Mesenchymal stem cell (in vitro differentiated cells and primary cell): Measurements from ENCODE around the gene XPO6.

ENCODE experiments used
- DNase-seq: peaks from one replicate; pipeline ENCODE4 v3.0.0-alpha.2; 2013
- H2AFZ ChIP-seq: one replicate; pipeline ENCODE4 v1.6.1; 2013; ENCODE audit warnings: low read depth, mild to moderate bottlenecking, control low read depth, inconsistent platforms, low read length, moderate library complexity
- H2AK5ac ChIP-seq: 2 replicates; pipeline ENCODE4 v1.6.1; 2013; ENCODE audit warnings: low read length, moderate library complexity, mild to moderate bottlenecking, inconsistent platforms; ENCODE audit not compliant: severe bottlenecking
- H2BK120ac ChIP-seq: one replicate; pipeline ENCODE4 v1.6.1; 2013; ENCODE audit warnings: low read depth, mild to moderate bottlenecking, inconsistent platforms, low read length, moderate library complexity
- H2BK12ac ChIP-seq, 2 experiments: one replicate each; pipeline ENCODE4 v1.6.1; 2013; ENCODE audit warnings: inconsistent platforms in 2 of 2, low read length in 2 of 2, mild to moderate bottlenecking in 2 of 2, moderate library complexity in 2 of 2, control low read depth in 1 of 2
- H2BK15ac ChIP-seq: one replicate; pipeline ENCODE4 v1.6.1; 2013; ENCODE audit warnings: mild to moderate bottlenecking, low read depth, inconsistent platforms; ENCODE audit not compliant: poor library complexity, severe bottlenecking
- H2BK5ac ChIP-seq: 2 replicates; pipeline ENCODE4 v1.6.1; 2013; ENCODE audit warnings: low read depth, mild to moderate bottlenecking, low read length, control low read depth, inconsistent platforms; ENCODE audit not compliant: poor library complexity, severe bottlenecking
- H3K14ac ChIP-seq, 2 experiments: one replicate each; pipeline ENCODE4 v1.6.1; 2013; ENCODE audit warnings: inconsistent platforms in 2 of 2, low read length in 2 of 2, control low read depth in 1 of 2, mild to moderate bottlenecking in 1 of 2, moderate library complexity in 1 of 2
- H3K18ac ChIP-seq, 2 experiments: one replicate each; pipeline ENCODE4 v1.6.1; 2013; ENCODE audit warnings: inconsistent platforms in 2 of 2, low read length in 2 of 2, control low read depth in 1 of 2, low read depth in 1 of 2, mild to moderate bottlenecking in 1 of 2
- H3K23ac ChIP-seq, 2 experiments: one replicate each; pipeline ENCODE4 v1.6.1; 2013; ENCODE audit warnings: inconsistent platforms in 2 of 2, low read length in 2 of 2, mild to moderate bottlenecking in 2 of 2, moderate library complexity in 2 of 2, control low read depth in 1 of 2
- H3K27ac ChIP-seq: 2 replicates; pipeline ENCODE4 v1.5.1; 2013; ENCODE audit warnings: mild to moderate bottlenecking, moderate library complexity, low read length, control low read depth, inconsistent platforms; ENCODE audit not compliant: poor library complexity, severe bottlenecking
- H3K27me3 ChIP-seq, 2 experiments: 2 replicates each; pipeline versions ENCODE4 v1.6.1 to v1.7.0; 2013; ENCODE audit warnings: low read length in 2 of 2, mild to moderate bottlenecking in 2 of 2, moderate library complexity in 2 of 2, control low read depth in 1 of 2, inconsistent platforms in 1 of 2; ENCODE audit not compliant: control insufficient read depth in 1 of 2, insufficient read depth in 1 of 2
- H3K36me3 ChIP-seq, 2 experiments: 2 replicates each; pipeline versions ENCODE4 v1.6.1 to v1.7.0; 2013; ENCODE audit warnings: low read length in 2 of 2, control low read depth in 1 of 2, inconsistent platforms in 1 of 2, low read depth in 1 of 2, mild to moderate bottlenecking in 1 of 2; ENCODE audit not compliant: insufficient read depth in 2 of 2, control insufficient read depth in 1 of 2
- H3K4ac ChIP-seq, 2 experiments: one replicate each; pipeline ENCODE4 v1.6.1; 2013; ENCODE audit warnings: inconsistent platforms in 2 of 2, low read length in 2 of 2, mild to moderate bottlenecking in 2 of 2, moderate library complexity in 2 of 2, control low read depth in 1 of 2, low read depth in 1 of 2
- H3K4me1 ChIP-seq: 2 replicates; pipeline ENCODE4 v1.6.1; 2013; ENCODE audit warnings: low read depth, low read length, control low read depth; ENCODE audit not compliant: control insufficient read depth, insufficient read depth
- H3K4me2 ChIP-seq: 2 replicates; pipeline ENCODE4 v1.6.1; 2013; ENCODE audit warnings: low read length, mild to moderate bottlenecking, inconsistent platforms; ENCODE audit not compliant: poor library complexity, severe bottlenecking
- H3K4me3 ChIP-seq, 2 experiments: 2 replicates each; pipeline versions ENCODE4 v1.5.1 to v1.7.0; 2013; ENCODE audit warnings: low read length in 2 of 2, mild to moderate bottlenecking in 2 of 2, control low read depth in 1 of 2, low read depth in 1 of 2; ENCODE audit not compliant: insufficient read depth in 1 of 2
- H3K79me1 ChIP-seq: replicated peaks from 2 replicates; pipeline ENCODE4 v1.6.1; 2013; ENCODE audit warnings: mild to moderate bottlenecking, control low read depth, low read length, inconsistent platforms; ENCODE audit not compliant: poor library complexity, severe bottlenecking
- H3K9ac ChIP-seq: 2 replicates; pipeline ENCODE4 v1.7.0; 2013; ENCODE audit warnings: mild to moderate bottlenecking, low read length, moderate library complexity
- H3K9me3 ChIP-seq: 2 replicates; pipeline ENCODE4 v1.7.0; 2013; ENCODE audit warnings: mild to moderate bottlenecking, low read length; ENCODE audit not compliant: control insufficient read depth
- H4K8ac ChIP-seq: one replicate; pipeline ENCODE4 v1.6.1; 2013; ENCODE audit warnings: inconsistent platforms, mild to moderate bottlenecking, low read length, moderate library complexity
- H4K91ac ChIP-seq: one replicate; pipeline ENCODE4 v1.6.1; 2013; ENCODE audit warnings: mild to moderate bottlenecking, low read length, inconsistent platforms
- WGBS: methylation state at CpG from one replicate; pipeline ENCODE4 v1.1.7; 2013; ENCODE audit warnings: mixed read lengths; 5-methylcytosine and 5-hydroxymethylcytosine counted together

XPO6 gene

GRCh38 chr16:28166394-28167208, 45.2 kb downstream of the XPO6 start:
- Histone ChIP-seq H3K4me3 (no peak overlapping the region), H2BK120ac (no peak overlapping the region), H3K79me1 (peaks cover 32% of the 10 kb centered on the region), H3K18ac (no peak overlapping the region), H3K27ac (peak overlapping the region; percentile 0), H2BK12ac (no peak overlapping the region), H2AK5ac (no peak overlapping the region), H3K14ac (peak overlapping the region in 1 of 2 experiments; percentile 12), H4K91ac (no peak overlapping the region), H2BK5ac (no peak overlapping the region), H3K36me3 (peaks cover 38 to 64% of the 10 kb centered on the region in 2 experiments), H3K4ac (no peak overlapping the region), H3K4me2 (no peak overlapping the region), H3K4me1 (peaks cover 12% of the 10 kb centered on the region), H2AFZ (no peak overlapping the region), H4K8ac (peak overlapping the region; percentile 8), H3K27me3 (no peaks in the 10 kb centered on the region), H3K23ac (peak overlapping the region in 1 of 2 experiments; percentile 68), H2BK15ac (no peak overlapping the region), H3K9me3 (no peaks in the 10 kb centered on the region), H3K9ac (no peak overlapping the region)
- 78% methylated on average over 5 of the region's 5 CpGs for WGBS
- peak; percentile 66 for DNase-seq

GRCh38 chr16:28165598-28165997, 46.2 kb downstream of the XPO6 start:
- H3K4me1 ChIP-seq = peaks cover 12% of the 10 kb centered on the region
- no peak overlapping the region for H2AK5ac ChIP-seq

GRCh38 chr16:28164140-28164539, 47.6 kb downstream of the XPO6 start:
- Histone ChIP-seq H2AFZ (no peak overlapping the region), H3K36me3 (peaks cover 29 to 54% of the 10 kb centered on the region in 2 experiments), H3K4me1 (peaks cover 15% of the 10 kb centered on the region), H2BK120ac (no peak overlapping the region), H3K23ac (no peak overlapping the region), H3K9ac (peak overlapping the region; percentile 63), H3K18ac (no peak overlapping the region), H4K91ac (no peak overlapping the region), H3K4me2 (no peak overlapping the region), H2BK12ac (no peak overlapping the region), H2BK15ac (no peak overlapping the region), H2AK5ac (no peak overlapping the region), H3K4me3 (no peak overlapping the region), H3K14ac (no peak overlapping the region), H3K79me1 (peaks cover 28% of the 10 kb centered on the region), H3K9me3 (no peaks in the 10 kb centered on the region), H3K4ac (no peak overlapping the region), H3K27me3 (no peaks in the 10 kb centered on the region), H4K8ac (no peak overlapping the region), H2BK5ac (no peak overlapping the region), H3K27ac (no peak overlapping the region)
- 92% methylated on average over 2 of the region's 2 CpGs for WGBS
- DNase-seq = peak; percentile 31

More at GRCh38 chr16:28165598-28165997, 46.2 kb downstream of the XPO6 start:
- no peak overlapping the region for H2BK15ac ChIP-seq
- no peaks in the 10 kb centered on the region for H3K27me3 ChIP-seq
- no peak overlapping the region for H3K9ac ChIP-seq
- no peak overlapping the region for H2AFZ ChIP-seq
- H2BK12ac ChIP-seq = no peak overlapping the region
- no peak overlapping the region for H3K4me3 ChIP-seq
- H3K4me2 ChIP-seq = no peak overlapping the region
- no peaks in the 10 kb centered on the region for H3K9me3 ChIP-seq
- no peak overlapping the region for H4K91ac ChIP-seq
- peaks cover 38 to 64% of the 10 kb centered on the region in 2 experiments for H3K36me3 ChIP-seq
- WGBS = no CpG with 5 or more reads among the region's 1 CpG
- no peak overlapping the region for H3K14ac ChIP-seq
- H2BK120ac ChIP-seq = no peak overlapping the region
- H3K18ac ChIP-seq = no peak overlapping the region
- no peak for DNase-seq
- no peak overlapping the region for H3K27ac ChIP-seq
- no peak overlapping the region for H3K4ac ChIP-seq
- H3K23ac ChIP-seq = no peak overlapping the region
- H2BK5ac ChIP-seq = no peak overlapping the region
- H3K79me1 ChIP-seq = peaks cover 32% of the 10 kb centered on the region
- H4K8ac ChIP-seq = no peak overlapping the region

DNA sequence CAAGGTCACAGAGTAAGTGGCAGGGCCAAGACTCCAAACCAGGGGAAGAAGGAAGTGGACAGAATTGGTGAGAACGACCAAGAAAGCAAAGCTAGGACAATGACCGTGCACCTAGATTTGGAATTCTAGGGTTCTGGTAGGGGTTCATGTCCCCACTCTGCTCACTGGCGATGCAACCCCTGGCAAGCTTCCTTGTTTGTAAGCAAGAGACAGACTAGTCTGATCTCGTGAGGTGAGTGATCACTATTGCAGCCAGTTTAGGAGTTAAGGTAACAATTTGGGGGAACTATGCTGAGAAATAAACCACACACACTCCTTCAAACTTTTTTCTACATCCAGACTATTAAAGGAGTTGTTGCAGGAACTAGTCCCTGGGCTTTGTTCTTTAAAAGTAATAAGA, 48.1 kb downstream of the XPO6 start:
- Histone ChIP-seq H3K9ac (peak overlapping the region; percentile 63), H2BK120ac (no peak overlapping the region), H2BK5ac (no peak overlapping the region), H3K27ac (no peak overlapping the region), H3K4ac (no peak overlapping the region), H3K4me2 (no peak overlapping the region), H4K91ac (no peak overlapping the region), H3K18ac (no peak overlapping the region), H3K4me3 (no peak overlapping the region), H3K14ac (no peak overlapping the region), H2AK5ac (no peak overlapping the region), H2AFZ (no peak overlapping the region), H3K36me3 (peaks cover 25 to 49% of the 10 kb centered on the region in 2 experiments), H3K79me1 (peaks cover 25% of the 10 kb centered on the region), H3K9me3 (no peaks in the 10 kb centered on the region), H2BK15ac (no peak overlapping the region), H3K23ac (no peak overlapping the region), H3K27me3 (no peaks in the 10 kb centered on the region), H2BK12ac (no peak overlapping the region), H3K4me1 (peaks cover 17% of the 10 kb centered on the region), H4K8ac (no peak overlapping the region)
- no peak for DNase-seq
- 98% methylated on average over 3 of the region's 4 CpGs for WGBS
